Measurements from ENCODE around the gene EPB41.
"Not testable (repeated sequence)": the region's sequence is repeated elsewhere in the genome, so short reads cannot be mapped to it uniquely, and the experiment has no call there.

GRCh38 chr1:29131056-29131455 is 216.7 kb downstream of the EPB41 start:
- not testable (repeated sequence) for TF ChIP-seq CTCF (IDR thresholded peaks at IDR 0.05); TCF7L2 (IDR thresholded peaks at IDR 0.05; ENCODE audit: low read depth, low read length); POLR2AphosphoS5 (IDR thresholded peaks at IDR 0.05; ENCODE audit: low read depth, low read length); SIN3A (IDR thresholded peaks at IDR 0.05; ENCODE audit: borderline replicate concordance, insufficient read depth, low read depth, low read length)
